ENCODE data around the gene OGFR.
A peak's percentile ranks its signal among the peaks of the same experiment; 100 is the strongest.

Gene OGFR

GRCh38 chr20:62792940-62793756 is 11.5 kb upstream of the OGFR start:
- no peak for TF ChIP-seq CTCF (conservative IDR thresholded peaks at IDR 0.05)
- H3K27ac ChIP-seq = peak overlapping the region; percentile 90

DNA sequence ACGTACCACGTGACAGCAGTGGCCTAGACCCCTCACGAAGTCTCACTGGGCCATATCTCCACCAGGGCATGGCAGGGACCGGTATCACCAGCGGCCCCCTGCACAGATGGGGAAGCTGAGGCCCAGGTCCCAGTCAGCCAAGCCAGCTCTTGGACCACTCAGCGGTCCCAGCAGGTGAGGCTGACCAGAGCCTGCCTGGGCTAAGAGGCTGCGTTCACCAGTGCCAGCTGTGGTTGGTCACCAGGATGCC is 11.0 kb upstream of the OGFR start:
- TF ChIP-seq CTCF (conservative IDR thresholded peaks at IDR 0.05) = no peak

GRCh38 chr20:62794007-62794724 is 10.5 kb upstream of the OGFR start:
- TF ChIP-seq CTCF (conservative IDR thresholded peaks at IDR 0.05) = no peak
- peak overlapping the region; percentile 90 for H3K27ac ChIP-seq

More for the DNA sequence above, 11.0 kb upstream of the OGFR start:
- peak overlapping the region; percentile 90 for H3K27ac ChIP-seq

GRCh38 chr20:62795023-62795761 is 9.4 kb upstream of the OGFR start:
- TF ChIP-seq CTCF (conservative IDR thresholded peaks at IDR 0.05) = no peak
- H3K27ac ChIP-seq = peak overlapping the region; percentile 90

DNA sequence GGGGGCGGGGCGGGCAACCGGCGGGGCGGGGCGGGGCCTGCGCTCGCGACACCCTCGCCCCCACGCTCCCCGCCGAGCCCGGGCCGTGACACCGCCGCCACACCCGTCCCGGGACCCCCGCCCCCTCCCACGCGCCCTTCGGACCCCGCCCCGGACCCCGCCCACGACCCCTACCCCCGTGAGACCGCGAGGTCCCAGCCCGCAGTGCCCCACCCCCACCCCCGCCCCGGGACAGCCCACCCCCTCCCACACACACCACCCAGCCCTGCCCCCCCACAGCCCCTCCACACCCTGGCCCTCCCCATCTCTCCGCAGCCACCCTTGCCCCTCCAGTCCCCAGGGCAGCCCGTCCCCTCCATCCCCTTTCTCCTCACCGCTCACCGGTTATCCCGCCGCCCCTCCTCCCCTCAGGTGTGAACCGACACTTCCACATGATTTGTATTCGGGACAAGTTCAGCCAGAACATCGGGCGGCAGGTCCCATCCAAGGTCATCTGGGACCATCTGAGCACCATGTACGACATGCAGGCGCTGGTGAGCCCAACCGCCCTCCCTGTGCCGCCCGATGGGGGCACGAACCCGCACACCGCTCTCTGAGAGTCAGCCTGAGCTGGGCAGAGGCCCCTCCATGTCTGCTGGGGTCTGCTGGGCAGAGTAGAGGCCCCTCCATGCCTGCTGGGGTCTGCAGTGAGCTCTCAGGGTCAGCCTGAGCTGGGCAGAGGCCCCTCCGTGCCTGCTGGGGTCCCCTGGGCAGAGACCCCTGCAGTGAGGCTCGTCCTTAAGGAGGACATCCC is 7.7 kb upstream of the OGFR start:
- no peak for TF ChIP-seq CTCF (conservative IDR thresholded peaks at IDR 0.05)
- peak overlapping the region; percentile 90 for H3K27ac ChIP-seq

GRCh38 chr20:62797671-62798532 is 6.7 kb upstream of the OGFR start:
- TF ChIP-seq CTCF (conservative IDR thresholded peaks at IDR 0.05) = no peak
- peak overlapping the region; percentile 90; the same call in 1 of the 2 replicates for H3K27ac ChIP-seq

Measured in VCaP (cell line).